ENCODE data around the gene CDCA7L. TPM values are rescaled to one million over a fixed set of nuclear protein-coding genes. Genes with fewer than 3 reads are reported as not detected.

Gene CDCA7L
- total and polyA plus RNA-seq, 4 donors: 9.8 to 51.1 (median 21.5) TPM

- H3K27me3 ChIP-seq (ENCODE audit: control insufficient read depth in 3 of 3, insufficient read depth in 3 of 3, low read length in 2 of 3): peaks cover 0 to 4% (median 0%) of the 10 kb centered on the region in 3 donors
- H3K4me3 ChIP-seq: no peak overlapping the region
- H3K9ac ChIP-seq (ENCODE audit: insufficient read depth in 1 of 2, low read length in 2 of 2): no peak overlapping the region
- no peak for ATAC-seq (ENCODE audit: insufficient read depth, low FRiP score)
- DNase-seq: peak in 2 of 3 donors; percentile 81 to 91
- H3K27ac ChIP-seq (ENCODE audit: low read depth in 1 of 2, low read length in 1 of 2): no peak overlapping the region
- H3K4me1 ChIP-seq (ENCODE audit: control insufficient read depth in 5 of 5, insufficient read depth in 5 of 5, low read length in 5 of 5): peaks cover 0 to 16% (median 4%) of the 10 kb centered on the region in 5 donors
- H3K9me3 ChIP-seq (ENCODE audit: control insufficient read depth in 4 of 4, insufficient read depth in 3 of 4, low read length in 3 of 4): no peaks in the 10 kb centered on the region
- no peak for TF ChIP-seq CTCF (IDR thresholded peaks at IDR 0.05; ENCODE audit: control extremely low read depth, extremely low read depth)
- WGBS, 2 donors: 85 to 88% methylated on average over 3 of the region's 3 CpGs
- H3K36me3 ChIP-seq (ENCODE audit: control insufficient read depth in 4 of 4, insufficient read depth in 4 of 4, low read length in 4 of 4): no peaks in the 10 kb centered on the region
These were observed 8.1 kb upstream of the CDCA7L start for GRCh38 chr7:21953781-21954180.

GRCh38 chr7:21948887-21949540 is 3.3 kb upstream of the CDCA7L start:
- Histone ChIP-seq H3K36me3 (ENCODE audit: control insufficient read depth in 4 of 4, insufficient read depth in 4 of 4, low read length in 4 of 4) (no peaks in the 10 kb centered on the region), H3K4me3 (no peak overlapping the region), H3K9ac (ENCODE audit: insufficient read depth in 1 of 2, low read length in 2 of 2) (no peak overlapping the region), H3K27ac (ENCODE audit: low read depth in 1 of 2, low read length in 1 of 2) (no peak overlapping the region), H3K4me1 (ENCODE audit: control insufficient read depth in 5 of 5, insufficient read depth in 5 of 5, low read length in 5 of 5) (peaks cover 0 to 27% (median 4%) of the 10 kb centered on the region in 5 donors), H3K27me3 (ENCODE audit: control insufficient read depth in 3 of 3, insufficient read depth in 3 of 3, low read length in 2 of 3) (peaks cover 0 to 4% (median 0%) of the 10 kb centered on the region in 3 donors), H3K9me3 (ENCODE audit: control insufficient read depth in 4 of 4, insufficient read depth in 3 of 4, low read length in 3 of 4) (no peaks in the 10 kb centered on the region)
- WGBS, 2 donors: 56 to 63% methylated on average over 8 of the region's 8 CpGs
- TF ChIP-seq CTCF (IDR thresholded peaks at IDR 0.05; ENCODE audit: control extremely low read depth, extremely low read depth): no peak
- DNase-seq: no peak
- ATAC-seq (ENCODE audit: insufficient read depth, low FRiP score): no peak

DNA sequence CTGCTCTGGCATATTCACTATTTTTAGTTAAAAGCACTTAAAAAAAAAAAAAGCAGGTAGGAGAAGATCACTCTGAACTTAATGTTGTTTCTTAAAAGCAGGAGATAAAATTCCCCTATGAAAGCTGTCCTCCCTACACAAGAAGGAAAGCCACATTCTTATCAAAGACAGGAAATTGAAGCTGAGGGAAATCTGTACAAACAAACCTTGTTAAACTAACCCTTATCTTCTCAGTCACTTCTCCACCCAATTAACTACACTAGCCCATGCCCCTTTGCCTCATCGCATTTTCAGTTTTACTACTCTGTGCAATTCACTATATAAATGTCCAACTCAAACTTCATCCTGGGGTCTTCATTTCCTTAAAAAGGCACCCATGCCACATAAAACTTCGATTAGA is 2.7 kb upstream of the CDCA7L start:
- H3K27me3 ChIP-seq (ENCODE audit: control insufficient read depth in 3 of 3, insufficient read depth in 3 of 3, low read length in 2 of 3): peaks cover 0 to 4% (median 0%) of the 10 kb centered on the region in 3 donors
- no peak for TF ChIP-seq CTCF (IDR thresholded peaks at IDR 0.05; ENCODE audit: control extremely low read depth, extremely low read depth)
- H3K36me3 ChIP-seq (ENCODE audit: control insufficient read depth in 4 of 4, insufficient read depth in 4 of 4, low read length in 4 of 4): no peaks in the 10 kb centered on the region
- no peak overlapping the region for H3K9ac ChIP-seq (ENCODE audit: insufficient read depth in 1 of 2, low read length in 2 of 2)
- H3K27ac ChIP-seq (ENCODE audit: low read depth in 1 of 2, low read length in 1 of 2): no peak overlapping the region
- ATAC-seq (ENCODE audit: insufficient read depth, low FRiP score) (no peak), DNase-seq (no peak)
- H3K4me1 ChIP-seq (ENCODE audit: control insufficient read depth in 5 of 5, insufficient read depth in 5 of 5, low read length in 5 of 5): peaks cover 0 to 29% (median 0%) of the 10 kb centered on the region in 5 donors
- H3K9me3 ChIP-seq (ENCODE audit: control insufficient read depth in 4 of 4, insufficient read depth in 3 of 4, low read length in 3 of 4): no peaks in the 10 kb centered on the region
- 45 to 60% methylated on average over 2 of the region's 2 CpGs for WGBS, 2 donors
- no peak overlapping the region for H3K4me3 ChIP-seq
